NCI-H2107 treated with DMSO at 0.1 percent for 48 hours (cell line): ENCODE data around the gene LDLRAD4.

Experiments
- DNase-seq: peaks from one replicate; lab custom pipeline; 2025; ENCODE audit not compliant: unreplicated experiment; lab: John Stamatoyannopoulos, UW

LDLRAD4 gene

GRCh38 chr18:13227910-13228309 lies 9.3 kb downstream of the LDLRAD4 start:
- no peak for DNase-seq

DNA sequence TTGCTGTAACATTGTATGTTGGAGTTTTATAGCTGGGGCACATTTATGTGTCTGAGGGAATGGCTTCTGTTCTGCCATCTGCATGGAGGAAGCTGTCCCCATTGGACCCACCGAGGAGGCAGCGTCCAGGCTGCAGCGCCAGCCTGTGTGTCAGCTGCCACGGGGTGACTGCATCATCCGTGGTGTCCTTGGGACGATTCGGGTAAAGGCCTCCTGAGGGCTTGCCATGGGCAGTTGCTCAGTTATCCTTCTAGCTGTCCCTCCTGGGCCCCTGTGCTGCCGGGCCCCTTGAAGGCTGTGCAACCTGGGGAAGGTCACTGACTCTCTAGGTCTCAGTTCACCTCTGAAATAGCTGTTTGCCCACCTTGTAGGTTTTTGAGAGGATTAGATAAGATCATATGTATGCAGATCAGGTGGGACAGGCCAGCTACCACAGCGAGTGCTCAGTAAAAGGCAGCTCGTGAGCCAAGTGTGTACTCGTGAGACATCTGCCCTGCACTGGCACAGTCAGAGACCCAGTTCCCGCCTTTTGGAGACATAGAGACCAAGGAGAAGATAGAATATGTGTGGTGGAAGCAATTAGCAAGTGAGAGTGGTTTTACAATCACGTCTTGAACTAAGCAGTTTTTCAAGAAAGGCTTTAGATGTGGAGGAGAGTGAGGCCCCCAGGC lies 10.6 kb downstream of the LDLRAD4 start:
- DNase-seq: no peak

- DNase-seq: no peak
Measured at GRCh38 chr18:13231151-13231550, 12.6 kb downstream of the LDLRAD4 start.

- no peak for DNase-seq
Measured at GRCh38 chr18:13232086-13232917, 13.7 kb downstream of the LDLRAD4 start.

GRCh38 chr18:13232971-13233786 lies 14.6 kb downstream of the LDLRAD4 start:
- DNase-seq: no peak

DNA sequence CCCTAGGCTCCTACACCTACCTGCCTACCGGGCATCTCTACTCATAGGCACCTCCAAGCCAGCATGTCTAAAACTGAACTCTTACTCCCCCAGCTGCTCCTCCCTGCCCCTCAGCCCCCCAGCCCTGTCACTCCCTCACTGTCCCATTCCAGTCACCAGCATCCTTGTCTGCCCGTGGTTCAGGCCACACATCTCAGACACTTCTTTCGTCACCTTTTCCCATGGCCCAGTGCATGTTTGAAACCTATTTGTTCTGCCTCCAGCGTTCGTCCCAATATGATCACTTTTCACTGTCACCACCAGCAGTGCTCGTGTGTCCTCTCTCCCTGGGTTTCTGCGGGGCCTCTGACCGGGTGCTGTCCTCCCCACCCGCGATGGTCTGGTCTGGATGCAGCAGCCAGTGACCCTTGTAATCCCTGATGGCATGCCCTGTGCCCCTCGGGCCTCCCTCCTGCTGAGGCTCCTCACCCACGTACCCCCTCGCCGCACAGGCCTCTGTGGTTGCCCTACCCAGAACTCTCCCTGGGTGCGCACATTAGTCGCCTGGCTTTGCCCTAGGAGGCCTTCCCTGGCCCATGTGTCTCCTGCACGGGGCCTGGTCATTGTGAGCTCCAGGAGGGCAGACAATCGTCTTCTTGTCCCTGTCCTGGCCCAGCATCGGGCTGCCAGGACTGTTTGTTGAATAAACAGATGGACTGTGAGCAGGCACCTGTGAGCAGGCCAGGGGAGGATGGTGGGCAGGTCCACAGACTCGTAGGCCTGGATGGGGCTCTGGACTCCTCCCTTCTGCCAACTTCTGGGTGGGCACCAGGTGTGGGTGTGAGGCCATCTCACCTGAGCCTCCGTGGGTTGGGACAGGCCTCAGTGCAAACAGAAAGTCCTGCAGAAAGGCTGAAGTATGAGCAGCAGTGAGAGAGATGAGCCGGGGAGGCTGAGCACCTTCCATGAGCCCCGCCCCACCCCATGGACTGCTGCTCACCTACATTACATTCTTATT lies 15.5 kb downstream of the LDLRAD4 start:
- no peak for DNase-seq

- no peak for DNase-seq
Measured at GRCh38 chr18:13235421-13235831, 16.9 kb downstream of the LDLRAD4 start.

- DNase-seq: no peak
Measured at GRCh38 chr18:13235981-13236380, 17.4 kb downstream of the LDLRAD4 start.

GRCh38 chr18:13236411-13236810 lies 17.9 kb downstream of the LDLRAD4 start:
- no peak for DNase-seq

- no peak for DNase-seq
Measured at GRCh38 chr18:13237073-13237472, 18.5 kb downstream of the LDLRAD4 start.

- DNase-seq: no peak
Measured at GRCh38 chr18:13237641-13238040, 19.1 kb downstream of the LDLRAD4 start.

DNA sequence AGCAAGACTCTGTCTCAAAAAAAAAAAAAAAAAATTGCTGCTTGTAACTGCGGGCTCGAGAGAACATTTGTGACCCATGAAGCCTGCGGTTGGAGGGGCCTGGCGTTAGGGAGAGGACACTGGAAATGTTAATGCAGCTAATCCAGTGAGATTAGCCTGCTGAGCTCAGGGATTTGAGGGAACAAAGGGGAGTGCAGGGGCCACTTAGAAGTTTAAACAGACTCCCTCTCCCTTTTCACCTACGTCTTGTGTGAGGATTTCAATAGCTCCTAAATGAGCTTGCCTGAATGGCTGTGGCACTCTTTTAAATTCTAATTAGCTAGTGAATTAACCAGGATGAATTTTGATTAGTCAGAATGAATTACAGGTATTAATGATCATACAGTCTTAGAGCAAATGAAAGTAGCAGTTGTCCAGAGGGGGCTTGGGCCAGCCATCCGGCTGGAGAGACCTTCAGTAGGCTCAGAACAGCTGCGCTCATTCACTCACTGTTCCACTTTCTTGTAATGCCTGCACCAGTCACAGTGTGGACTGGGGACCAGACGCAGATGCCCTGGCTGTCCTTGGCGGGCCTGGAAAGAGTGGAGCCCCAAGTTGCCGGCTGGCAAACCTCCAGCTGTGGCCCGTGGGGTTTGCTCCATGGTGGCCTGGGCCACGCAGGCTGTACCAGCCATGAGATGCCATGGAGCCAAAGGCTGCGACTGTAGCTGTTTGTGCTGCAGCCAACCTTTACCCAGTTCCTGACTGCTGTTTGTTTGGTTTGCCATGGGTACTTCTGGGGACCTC lies 20.8 kb downstream of the LDLRAD4 start:
- DNase-seq: no peak

DNA sequence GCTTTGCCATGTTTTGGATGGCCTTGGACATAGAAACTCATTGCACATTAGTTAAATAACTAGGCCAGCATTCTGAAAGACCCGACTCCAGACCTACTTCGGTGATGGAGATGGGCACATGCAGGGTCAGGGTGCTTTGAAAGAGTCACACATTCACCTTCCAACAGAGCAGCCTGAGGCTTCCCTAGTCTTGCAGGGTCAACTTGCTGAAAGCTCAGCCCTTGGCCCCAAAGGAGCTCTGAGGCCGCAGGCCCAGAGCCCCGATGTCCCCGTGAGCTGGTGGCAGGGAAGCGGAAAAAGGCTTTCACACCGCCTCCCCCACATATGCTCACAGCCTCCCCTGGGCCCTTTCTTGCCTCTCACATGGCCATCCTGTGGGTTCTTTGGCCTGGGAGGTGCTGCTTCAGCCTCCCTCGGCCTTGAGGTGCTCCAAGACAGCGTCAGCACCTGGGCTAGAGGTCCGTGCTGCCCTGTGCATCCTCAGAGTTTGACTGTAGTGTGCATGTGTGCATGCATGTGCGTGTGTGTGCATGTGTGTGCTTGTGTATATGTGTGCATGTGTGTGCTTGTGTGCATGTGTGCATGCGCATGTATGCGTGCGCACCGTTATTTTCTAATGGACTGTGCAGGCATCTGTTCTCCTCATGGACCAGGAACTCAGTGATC lies 21.6 kb downstream of the LDLRAD4 start:
- no peak for DNase-seq

GRCh38 chr18:13241083-13241892 lies 22.7 kb downstream of the LDLRAD4 start:
- no peak for DNase-seq

DNA sequence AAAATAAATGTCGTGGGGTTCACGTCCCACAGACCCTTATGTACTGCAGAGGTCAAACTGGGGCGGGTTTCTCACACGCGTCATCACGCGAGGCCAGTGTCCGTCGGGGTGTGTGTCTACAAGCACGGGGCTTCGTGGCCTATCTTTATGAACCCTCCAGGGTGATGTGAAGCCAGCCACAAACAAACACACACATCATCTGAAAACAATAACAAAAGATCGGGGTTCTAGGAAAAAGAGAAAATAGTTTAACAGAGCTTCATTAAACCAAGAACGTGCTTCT lies 23.3 kb downstream of the LDLRAD4 start:
- DNase-seq: no peak

GRCh38 chr18:13242797-13243196 lies 24.2 kb downstream of the LDLRAD4 start:
- DNase-seq: no peak

- DNase-seq: no peak
Measured at GRCh38 chr18:13243363-13243762, 24.8 kb downstream of the LDLRAD4 start.

- DNase-seq: no peak
Measured at GRCh38 chr18:13244135-13244534, 25.6 kb downstream of the LDLRAD4 start.
